HEK293 (cell line): ENCODE measurements around the gene NINJ2.

Experiments
- CTCF ChIA-PET: fragments of 350-600 bp; formaldehyde crosslinking; extraction: SDS; loops from one replicate; lab custom pipeline; 2021; ENCODE audit warnings: antibody characterized with exemption; lab: Yijun Ruan, JAX
- POLR2A ChIA-PET: fragments of 300-600 bp; formaldehyde crosslinking; extraction: SDS; loops from one replicate; lab custom pipeline; 2020; ENCODE audit warnings: antibody characterized with exemption, inconsistent platforms; lab: Yijun Ruan, JAX
- H3K27ac ChIP-seq: fragments of 200-500 bp; sonication (Bioruptor generic); 2 replicates; pipeline ENCODE4 v1.5.1; 2014; ENCODE audit warnings: low read depth, low read length, control low read depth, inconsistent platforms; ENCODE audit errors: extremely low read depth
- H3K36me3 ChIP-seq, 2 experiments: fragments of 200-500 bp in 1 of 2; sonication (Bioruptor generic) in 1 of 2; 1 replicate in 1 of 2; 2 replicates in 1 of 2; pipeline ENCODE4 v1.5.1; 2014 to 2017; ENCODE audit warnings: inconsistent platforms in 2 of 2, low read length in 2 of 2; ENCODE audit not compliant: control insufficient read depth in 2 of 2, insufficient read depth in 1 of 2
- H3K4me1 ChIP-seq: fragments of 200-500 bp; sonication (Bioruptor generic); 2 replicates; pipeline ENCODE4 v1.5.1; 2014; ENCODE audit warnings: mild to moderate bottlenecking, low read length, inconsistent platforms; ENCODE audit not compliant: control insufficient read depth, insufficient read depth
- H3K4me3 ChIP-seq: 2 replicates; pipeline ENCODE4 v1.5.1; 2011; ENCODE audit warnings: low read depth, mild to moderate bottlenecking, control low read depth, low read length, moderate library complexity
- H3K9me3 ChIP-seq: fragments of 200-500 bp; sonication (Bioruptor generic); 2 replicates; pipeline ENCODE4 v1.5.1; 2014; ENCODE audit warnings: low read depth, low read length, inconsistent platforms; ENCODE audit not compliant: control insufficient read depth, insufficient read depth
- FEZF1 ChIP-seq: fragments of 450-650 bp; formaldehyde crosslinking; IDR thresholded peaks from 2 replicates; pipeline ENCODE4 v1.5.1; 2016; ENCODE audit warnings: missing biosample characterization, missing genetic modification characterization
- ZNF10 ChIP-seq: fragments of 450-650 bp; formaldehyde crosslinking; IDR thresholded peaks from 2 replicates; pipeline ENCODE4 v1.5.1; 2017; ENCODE audit warnings: missing biosample characterization, missing genetic modification characterization
- ZNF221 ChIP-seq: fragments of 450-650 bp; formaldehyde crosslinking; IDR thresholded peaks from 2 replicates; pipeline ENCODE4 v1.5.1; 2017; ENCODE audit warnings: missing biosample characterization, missing genetic modification characterization, borderline replicate concordance
- ZNF266 ChIP-seq: fragments of 450-650 bp; formaldehyde crosslinking; IDR thresholded peaks from 2 replicates; pipeline ENCODE4 v1.5.1; 2016; ENCODE audit warnings: missing biosample characterization, missing genetic modification characterization, low read depth
- ZNF350 ChIP-seq: fragments of 450-650 bp; formaldehyde crosslinking; IDR thresholded peaks from 2 replicates; pipeline ENCODE4 v1.5.0; 2017; ENCODE audit warnings: missing biosample characterization, mild to moderate bottlenecking, missing genetic modification characterization
- ZNF501 ChIP-seq: fragments of 450-650 bp; formaldehyde crosslinking; IDR thresholded peaks from 2 replicates; pipeline ENCODE4 v1.5.1; 2016; ENCODE audit warnings: missing biosample characterization, missing genetic modification characterization
- ZNF571 ChIP-seq: fragments of 450-650 bp; formaldehyde crosslinking; IDR thresholded peaks from 2 replicates; pipeline ENCODE4 v1.5.0; 2017; ENCODE audit warnings: missing biosample characterization, missing genetic modification characterization
- ZNF654 ChIP-seq: fragments of 450-650 bp; formaldehyde crosslinking; IDR thresholded peaks from 2 replicates; pipeline ENCODE4 v1.5.1; 2016; ENCODE audit warnings: low read depth, missing biosample characterization, missing genetic modification characterization
- ZNF660 ChIP-seq: fragments of 450-650 bp; IDR thresholded peaks from 2 replicates; pipeline ENCODE4 v1.5.1; 2018; ENCODE audit warnings: missing biosample characterization, mild to moderate bottlenecking, missing genetic modification characterization
- ZNF701 ChIP-seq: fragments of 450-650 bp; formaldehyde crosslinking; IDR thresholded peaks from 2 replicates; pipeline ENCODE4 v1.5.1; 2016; ENCODE audit warnings: missing biosample characterization, missing genetic modification characterization
- ZNF785 ChIP-seq: fragments of 450-650 bp; formaldehyde crosslinking; IDR thresholded peaks from 2 replicates; pipeline ENCODE4 v1.5.1; 2016; ENCODE audit warnings: missing biosample characterization, missing genetic modification characterization
- TF ChIP-seq, protein P1 (sequence below): fragments of 450-650 bp; formaldehyde crosslinking; IDR thresholded peaks from 2 replicates; pipeline ENCODE4 v1.5.1; 2016; ENCODE audit warnings: missing biosample characterization, missing genetic modification characterization
- TF ChIP-seq, protein P2 (sequence below): fragments of 450-650 bp; formaldehyde crosslinking; IDR thresholded peaks from 2 replicates; pipeline ENCODE4 v1.5.1; 2016; ENCODE audit warnings: missing biosample characterization, missing genetic modification characterization
- TF ChIP-seq, protein P3 (sequence below): fragments of 450-650 bp; formaldehyde crosslinking; IDR thresholded peaks from 2 replicates; pipeline ENCODE4 v1.5.1; 2016; ENCODE audit warnings: missing biosample characterization, missing genetic modification characterization
- TF ChIP-seq, protein P4 (sequence below): fragments of 450-650 bp; formaldehyde crosslinking; IDR thresholded peaks from 2 replicates; pipeline ENCODE4 v1.5.1; 2016; ENCODE audit warnings: missing biosample characterization, missing genetic modification characterization, borderline replicate concordance

NINJ2 gene

DNA sequence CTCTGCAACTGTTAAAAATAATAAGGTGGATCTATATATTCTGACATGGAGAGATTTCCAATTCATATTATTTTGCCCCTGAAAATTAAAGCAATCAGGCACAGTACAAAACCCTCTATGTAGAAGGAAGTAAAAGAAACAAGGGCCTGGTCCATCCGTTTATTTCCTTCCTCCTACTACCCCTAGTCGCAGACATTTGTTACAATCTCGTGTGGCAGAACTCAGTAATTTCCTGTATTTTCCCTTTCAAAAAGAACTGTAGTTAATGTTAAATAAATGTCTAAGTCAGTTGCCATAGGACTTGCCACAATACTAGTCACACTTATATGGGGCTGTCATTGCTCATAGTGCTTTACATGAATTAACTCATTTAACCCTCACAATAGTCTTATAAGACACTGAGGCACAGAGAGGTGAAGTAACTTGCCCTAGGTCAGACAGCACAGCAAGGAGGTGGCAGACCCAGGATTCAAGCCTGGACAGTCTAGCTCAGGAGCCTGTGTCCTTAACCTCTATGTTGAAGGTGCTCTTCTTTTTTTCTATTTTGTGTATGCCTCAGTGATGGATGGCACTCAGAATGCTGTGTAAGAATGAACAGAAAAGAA, 24.2 kb downstream of the NINJ2 start (continued):
- TF ChIP-seq, protein P1, sequence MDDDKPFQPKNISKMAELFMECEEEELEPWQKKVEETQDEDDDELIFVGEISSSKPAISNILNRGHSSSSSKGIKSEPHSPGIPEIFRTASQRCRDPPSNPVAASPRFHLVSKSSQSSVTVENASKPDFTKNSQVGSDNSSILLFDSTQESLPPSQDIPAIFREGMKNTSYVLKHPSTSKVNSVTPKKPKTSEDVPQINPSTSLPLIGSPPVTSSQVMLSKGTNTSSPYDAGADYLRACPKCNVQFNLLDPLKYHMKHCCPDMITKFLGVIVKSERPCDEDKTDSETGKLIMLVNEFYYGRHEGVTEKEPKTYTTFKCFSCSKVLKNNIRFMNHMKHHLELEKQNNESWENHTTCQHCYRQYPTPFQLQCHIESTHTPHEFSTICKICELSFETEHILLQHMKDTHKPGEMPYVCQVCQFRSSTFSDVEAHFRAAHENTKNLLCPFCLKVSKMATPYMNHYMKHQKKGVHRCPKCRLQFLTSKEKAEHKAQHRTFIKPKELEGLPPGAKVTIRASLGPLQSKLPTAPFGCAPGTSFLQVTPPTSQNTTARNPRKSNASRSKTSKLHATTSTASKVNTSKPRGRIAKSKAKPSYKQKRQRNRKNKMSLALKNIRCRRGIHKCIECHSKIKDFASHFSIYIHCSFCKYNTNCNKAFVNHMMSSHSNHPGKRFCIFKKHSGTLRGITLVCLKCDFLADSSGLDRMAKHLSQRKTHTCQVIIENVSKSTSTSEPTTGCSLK (tag by site-specific recombination), result no peak
- TF ChIP-seq, protein P2, sequence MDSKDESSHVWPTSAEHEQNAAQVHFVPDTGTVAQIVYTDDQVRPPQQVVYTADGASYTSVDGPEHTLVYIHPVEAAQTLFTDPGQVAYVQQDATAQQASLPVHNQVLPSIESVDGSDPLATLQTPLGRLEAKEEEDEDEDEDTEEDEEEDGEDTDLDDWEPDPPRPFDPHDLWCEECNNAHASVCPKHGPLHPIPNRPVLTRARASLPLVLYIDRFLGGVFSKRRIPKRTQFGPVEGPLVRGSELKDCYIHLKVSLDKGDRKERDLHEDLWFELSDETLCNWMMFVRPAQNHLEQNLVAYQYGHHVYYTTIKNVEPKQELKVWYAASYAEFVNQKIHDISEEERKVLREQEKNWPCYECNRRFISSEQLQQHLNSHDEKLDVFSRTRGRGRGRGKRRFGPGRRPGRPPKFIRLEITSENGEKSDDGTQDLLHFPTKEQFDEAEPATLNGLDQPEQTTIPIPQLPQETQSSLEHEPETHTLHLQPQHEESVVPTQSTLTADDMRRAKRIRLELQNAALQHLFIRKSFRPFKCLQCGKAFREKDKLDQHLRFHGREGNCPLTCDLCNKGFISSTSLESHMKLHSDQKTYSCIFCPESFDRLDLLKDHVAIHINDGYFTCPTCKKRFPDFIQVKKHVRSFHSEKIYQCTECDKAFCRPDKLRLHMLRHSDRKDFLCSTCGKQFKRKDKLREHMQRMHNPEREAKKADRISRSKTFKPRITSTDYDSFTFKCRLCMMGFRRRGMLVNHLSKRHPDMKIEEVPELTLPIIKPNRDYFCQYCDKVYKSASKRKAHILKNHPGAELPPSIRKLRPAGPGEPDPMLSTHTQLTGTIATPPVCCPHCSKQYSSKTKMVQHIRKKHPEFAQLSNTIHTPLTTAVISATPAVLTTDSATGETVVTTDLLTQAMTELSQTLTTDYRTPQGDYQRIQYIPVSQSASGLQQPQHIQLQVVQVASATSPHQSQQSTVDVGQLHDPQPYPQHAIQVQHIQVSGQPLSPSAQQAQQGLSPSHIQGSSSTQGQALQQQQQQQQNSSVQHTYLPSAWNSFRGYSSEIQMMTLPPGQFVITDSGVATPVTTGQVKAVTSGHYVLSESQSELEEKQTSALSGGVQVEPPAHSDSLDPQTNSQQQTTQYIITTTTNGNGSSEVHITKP (tag by site-specific recombination), result no peak
- TF ChIP-seq ZNF654 (no peak), ZNF10 (tag by site-specific recombination) (no peak), ZNF350 (tag by site-specific recombination) (no peak)

DNA sequence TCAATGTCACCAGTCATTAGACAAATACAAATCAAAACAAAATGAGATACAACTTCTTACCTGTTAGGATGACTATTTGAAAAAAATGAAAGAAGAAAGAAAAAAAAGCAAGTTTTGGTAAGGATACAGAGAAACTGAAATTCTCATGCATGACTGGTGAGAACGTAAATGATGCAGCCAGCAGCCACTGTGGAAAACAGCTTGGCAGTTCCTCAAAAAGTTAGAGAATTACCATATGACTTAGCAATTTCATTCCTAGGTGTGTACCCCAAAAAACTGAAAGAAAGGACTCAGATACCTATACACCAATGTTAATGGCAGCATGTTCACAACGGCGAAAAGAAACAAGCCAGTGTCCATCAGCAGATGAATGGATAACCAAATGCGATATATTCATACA, 26.6 kb downstream of the NINJ2 start:
- ChIA-PET POLR2A (no interaction called here), CTCF (no interaction called here)
- Histone ChIP-seq H3K27ac (no peak overlapping the region), H3K36me3 (no peaks in the 10 kb centered on the region), H3K4me1 (no peaks in the 10 kb centered on the region; the same call in 1 of the 2 replicates), H3K4me3 (no peak overlapping the region), H3K9me3 (no peaks in the 10 kb centered on the region)
- TF ChIP-seq ZNF501 (no peak), ZNF221 (tag by site-specific recombination) (no peak), ZNF266 (tag by site-specific recombination) (no peak)
- TF ChIP-seq, protein P3, sequence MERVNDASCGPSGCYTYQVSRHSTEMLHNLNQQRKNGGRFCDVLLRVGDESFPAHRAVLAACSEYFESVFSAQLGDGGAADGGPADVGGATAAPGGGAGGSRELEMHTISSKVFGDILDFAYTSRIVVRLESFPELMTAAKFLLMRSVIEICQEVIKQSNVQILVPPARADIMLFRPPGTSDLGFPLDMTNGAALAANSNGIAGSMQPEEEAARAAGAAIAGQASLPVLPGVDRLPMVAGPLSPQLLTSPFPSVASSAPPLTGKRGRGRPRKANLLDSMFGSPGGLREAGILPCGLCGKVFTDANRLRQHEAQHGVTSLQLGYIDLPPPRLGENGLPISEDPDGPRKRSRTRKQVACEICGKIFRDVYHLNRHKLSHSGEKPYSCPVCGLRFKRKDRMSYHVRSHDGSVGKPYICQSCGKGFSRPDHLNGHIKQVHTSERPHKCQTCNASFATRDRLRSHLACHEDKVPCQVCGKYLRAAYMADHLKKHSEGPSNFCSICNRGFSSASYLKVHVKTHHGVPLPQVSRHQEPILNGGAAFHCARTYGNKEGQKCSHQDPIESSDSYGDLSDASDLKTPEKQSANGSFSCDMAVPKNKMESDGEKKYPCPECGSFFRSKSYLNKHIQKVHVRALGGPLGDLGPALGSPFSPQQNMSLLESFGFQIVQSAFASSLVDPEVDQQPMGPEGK, result no peak

DNA sequence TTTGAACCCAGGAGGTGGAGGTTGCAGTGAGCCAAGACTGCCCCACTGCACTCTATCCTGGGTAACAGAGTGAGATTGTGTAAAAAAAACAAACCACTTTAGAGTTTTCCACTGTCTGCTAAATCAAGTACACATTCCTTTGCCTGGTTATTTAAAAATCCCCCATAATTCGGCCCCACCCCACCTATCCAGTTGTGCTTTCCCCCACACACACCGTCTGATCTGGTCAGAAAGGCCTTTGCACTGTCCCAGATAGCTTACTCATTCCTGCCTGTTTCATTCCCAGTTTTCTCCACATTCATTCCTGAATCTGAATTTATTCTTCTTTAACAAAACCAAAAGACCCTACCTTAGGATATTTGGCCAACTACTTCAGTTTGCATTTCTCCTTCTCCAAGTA, 29.5 kb downstream of the NINJ2 start:
- Histone ChIP-seq H3K27ac (no peak overlapping the region), H3K36me3 (no peaks in the 10 kb centered on the region), H3K4me3 (no peak overlapping the region), H3K4me1 (no peaks in the 10 kb centered on the region; the same call in 1 of the 2 replicates), H3K9me3 (no peaks in the 10 kb centered on the region)
- ChIA-PET POLR2A (no interaction called here), CTCF (interaction anchor here (0.6 kb wide), 1 partner anchor 116 kb away, joined by 5 read pairs; no protein-coding TSS in a partner anchor)
- TF ChIP-seq ZNF785 (no peak), ZNF701 (tag by site-specific recombination) (no peak), ZNF350 (tag by site-specific recombination) (no peak), ZNF571 (tag by site-specific recombination) (no peak), FEZF1 (no peak), ZNF654 (no peak), ZNF660 (tag by site-specific recombination) (no peak)
- TF ChIP-seq, protein P4, sequence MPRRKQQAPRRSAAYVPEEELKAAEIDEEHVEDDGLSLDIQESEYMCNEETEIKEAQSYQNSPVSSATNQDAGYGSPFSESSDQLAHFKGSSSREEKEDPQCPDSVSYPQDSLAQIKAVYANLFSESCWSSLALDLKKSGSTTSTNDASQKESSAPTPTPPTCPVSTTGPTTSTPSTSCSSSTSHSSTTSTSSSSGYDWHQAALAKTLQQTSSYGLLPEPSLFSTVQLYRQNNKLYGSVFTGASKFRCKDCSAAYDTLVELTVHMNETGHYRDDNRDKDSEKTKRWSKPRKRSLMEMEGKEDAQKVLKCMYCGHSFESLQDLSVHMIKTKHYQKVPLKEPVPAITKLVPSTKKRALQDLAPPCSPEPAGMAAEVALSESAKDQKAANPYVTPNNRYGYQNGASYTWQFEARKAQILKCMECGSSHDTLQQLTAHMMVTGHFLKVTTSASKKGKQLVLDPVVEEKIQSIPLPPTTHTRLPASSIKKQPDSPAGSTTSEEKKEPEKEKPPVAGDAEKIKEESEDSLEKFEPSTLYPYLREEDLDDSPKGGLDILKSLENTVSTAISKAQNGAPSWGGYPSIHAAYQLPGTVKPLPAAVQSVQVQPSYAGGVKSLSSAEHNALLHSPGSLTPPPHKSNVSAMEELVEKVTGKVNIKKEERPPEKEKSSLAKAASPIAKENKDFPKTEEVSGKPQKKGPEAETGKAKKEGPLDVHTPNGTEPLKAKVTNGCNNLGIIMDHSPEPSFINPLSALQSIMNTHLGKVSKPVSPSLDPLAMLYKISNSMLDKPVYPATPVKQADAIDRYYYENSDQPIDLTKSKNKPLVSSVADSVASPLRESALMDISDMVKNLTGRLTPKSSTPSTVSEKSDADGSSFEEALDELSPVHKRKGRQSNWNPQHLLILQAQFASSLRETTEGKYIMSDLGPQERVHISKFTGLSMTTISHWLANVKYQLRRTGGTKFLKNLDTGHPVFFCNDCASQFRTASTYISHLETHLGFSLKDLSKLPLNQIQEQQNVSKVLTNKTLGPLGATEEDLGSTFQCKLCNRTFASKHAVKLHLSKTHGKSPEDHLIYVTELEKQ (tag by site-specific recombination), result no peak
